ENCODE results near the gene PITPNM3.

PITPNM3 gene

GRCh38 chr17:6426356-6427101 is 129.8 kb downstream of the PITPNM3 start:
- no peak overlapping the region for H3K27ac ChIP-seq
- DNase-seq (ENCODE audit: low read depth, low spot score) = no peak

- H3K27ac ChIP-seq = no peak overlapping the region
- no peak for DNase-seq (ENCODE audit: low read depth, low spot score)
Observed at GRCh38 chr17:6425407-6425806, 130.9 kb downstream of the PITPNM3 start.

DNA sequence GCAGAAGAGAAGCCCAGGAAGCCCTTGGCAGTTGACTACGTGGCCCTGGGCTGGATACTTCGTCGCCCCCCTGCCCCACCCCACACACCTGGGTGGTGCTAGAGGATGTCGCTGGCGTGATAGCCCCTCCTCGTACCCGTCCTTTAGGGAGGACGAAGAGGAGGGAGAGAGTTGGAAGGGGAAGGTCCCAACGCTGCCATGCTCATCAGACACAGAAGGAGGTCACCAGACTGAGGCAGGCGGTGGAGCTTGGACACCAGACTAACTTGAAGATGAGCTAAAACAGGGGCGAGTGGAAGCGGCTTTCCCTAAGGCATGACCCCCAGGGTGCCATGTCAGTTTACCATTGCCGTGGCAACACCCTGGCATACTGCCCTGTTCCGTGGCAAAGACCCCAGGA is 132.4 kb downstream of the PITPNM3 start:
- DNase-seq (ENCODE audit: low read depth, low spot score) = no peak
- no peak overlapping the region for H3K27ac ChIP-seq

- no peak overlapping the region for H3K27ac ChIP-seq
- DNase-seq (ENCODE audit: low read depth, low spot score) = no peak
Observed at GRCh38 chr17:6422654-6423241, 133.6 kb downstream of the PITPNM3 start.

GRCh38 chr17:6421700-6422604 is 134.4 kb downstream of the PITPNM3 start:
- H3K27ac ChIP-seq = no peak overlapping the region
- no peak for DNase-seq (ENCODE audit: low read depth, low spot score)

DNA sequence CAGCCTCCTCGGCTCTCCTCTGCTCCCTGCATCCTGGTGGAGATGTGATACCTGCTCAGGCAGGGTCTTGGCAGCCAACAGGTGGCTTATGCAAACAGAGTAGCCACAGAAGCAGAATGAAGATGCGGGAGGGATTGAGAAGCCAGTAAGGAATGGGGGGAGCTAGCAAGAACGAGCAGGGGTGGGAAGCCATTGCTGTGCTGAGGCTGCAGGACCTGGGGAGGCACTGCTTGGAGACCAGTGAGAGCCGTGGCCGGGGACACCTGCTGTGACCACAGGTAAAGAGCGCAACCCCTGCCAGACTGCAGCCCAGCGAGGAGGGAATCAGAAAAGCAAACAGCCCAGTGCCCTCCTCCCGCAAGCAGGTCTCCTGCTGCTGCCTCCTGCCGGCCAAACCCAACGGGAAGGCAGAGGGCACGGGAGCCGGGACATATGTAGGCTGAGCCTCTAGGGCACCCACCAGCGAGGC is 136.1 kb downstream of the PITPNM3 start:
- no peak for DNase-seq (ENCODE audit: low read depth, low spot score)

DNA sequence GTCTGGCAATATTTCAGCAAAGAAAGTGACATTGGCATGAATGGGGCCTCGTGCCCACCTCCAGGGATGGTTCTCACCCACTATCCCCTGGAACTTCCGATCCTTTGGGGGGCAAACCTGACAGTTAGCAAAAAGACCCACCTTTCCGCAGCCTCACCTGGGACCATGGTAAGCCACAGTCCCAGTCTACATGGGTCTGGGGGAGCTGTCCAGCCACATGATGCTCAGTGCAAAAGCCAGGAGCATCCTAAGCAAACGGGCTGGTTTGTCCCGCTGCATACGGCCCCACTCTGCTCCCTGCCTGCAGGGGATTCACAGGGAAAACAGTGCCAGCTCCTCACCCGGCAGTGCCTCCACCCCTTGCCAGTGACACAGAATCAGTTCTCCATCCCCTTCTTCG is 140.7 kb downstream of the PITPNM3 start:
- no peak for DNase-seq (ENCODE audit: low read depth, low spot score)
- H3K27ac ChIP-seq = no peak overlapping the region

More for the DNA sequence above, 136.1 kb downstream of the PITPNM3 start:
- H3K27ac ChIP-seq = no peak overlapping the region

- no peak for DNase-seq (ENCODE audit: low read depth, low spot score)
- no peak overlapping the region for H3K27ac ChIP-seq
Observed at GRCh38 chr17:6413065-6413464, 143.3 kb downstream of the PITPNM3 start.

GRCh38 chr17:6408735-6409134 is 147.6 kb downstream of the PITPNM3 start:
- no peak overlapping the region for H3K27ac ChIP-seq
- no peak for DNase-seq (ENCODE audit: low read depth, low spot score)

GRCh38 chr17:6408276-6408675 is 148.1 kb downstream of the PITPNM3 start:
- no peak overlapping the region for H3K27ac ChIP-seq
- no peak for DNase-seq (ENCODE audit: low read depth, low spot score)

- no peak for DNase-seq (ENCODE audit: low read depth, low spot score)
- no peak overlapping the region for H3K27ac ChIP-seq
Observed at GRCh38 chr17:6402258-6402657, 154.1 kb downstream of the PITPNM3 start.
